Measurements from ENCODE around the gene SF3B1.
"Not testable (repeated sequence)": the region's sequence is repeated elsewhere in the genome, so short reads cannot be mapped to it uniquely, and the experiment has no call there.

SF3B1 gene

GRCh38 chr2:197379308-197379917 is 55.4 kb downstream of the SF3B1 start:
- not testable (repeated sequence) for DNase-seq

GRCh38 chr2:197378494-197379307 is 56.1 kb downstream of the SF3B1 start:
- peak; percentile 75 for DNase-seq

- no peak for DNase-seq
These were observed 56.7 kb downstream of the SF3B1 start for GRCh38 chr2:197378086-197378485.

GRCh38 chr2:197377670-197378069 is 57.2 kb downstream of the SF3B1 start:
- DNase-seq, result no peak

GRCh38 chr2:197372592-197372991 is 62.2 kb downstream of the SF3B1 start:
- no peak for DNase-seq

GRCh38 chr2:197370664-197371063 is 64.2 kb downstream of the SF3B1 start:
- not testable (repeated sequence) for DNase-seq

GRCh38 chr2:197369933-197370320 is 64.9 kb downstream of the SF3B1 start:
- peak; percentile 30 for DNase-seq

GRCh38 chr2:197369228-197369932 is 65.4 kb downstream of the SF3B1 start:
- no peak for DNase-seq

GRCh38 chr2:197368412-197368811 is 66.4 kb downstream of the SF3B1 start:
- no peak for DNase-seq

GRCh38 chr2:197363998-197364397 is 70.8 kb downstream of the SF3B1 start:
- DNase-seq, result no peak

- no peak for DNase-seq
These were observed 74.1 kb downstream of the SF3B1 start for GRCh38 chr2:197360744-197361156.

- DNase-seq, result peak; percentile 13
These were observed 75.0 kb downstream of the SF3B1 start for GRCh38 chr2:197359859-197360258.

- DNase-seq, result peak; percentile 45
These were observed 75.9 kb downstream of the SF3B1 start for GRCh38 chr2:197358931-197359330.

GRCh38 chr2:197357986-197358385 is 76.8 kb downstream of the SF3B1 start:
- no peak for DNase-seq

GRCh38 chr2:197356136-197356535 is 78.7 kb downstream of the SF3B1 start:
- no peak for DNase-seq

- no peak for DNase-seq
These were observed 80.7 kb downstream of the SF3B1 start for GRCh38 chr2:197354169-197354558.

GRCh38 chr2:197353393-197354168 is 81.2 kb downstream of the SF3B1 start:
- no peak for DNase-seq

GRCh38 chr2:197349699-197350098 is 85.1 kb downstream of the SF3B1 start:
- no peak for DNase-seq

GRCh38 chr2:197348721-197349360 is 86.0 kb downstream of the SF3B1 start:
- no peak for DNase-seq

GRCh38 chr2:197345846-197346370 is 88.9 kb downstream of the SF3B1 start:
- no peak for DNase-seq

GRCh38 chr2:197343968-197344367 is 90.9 kb downstream of the SF3B1 start:
- not testable (repeated sequence) for DNase-seq

GRCh38 chr2:197340591-197340990 is 94.2 kb downstream of the SF3B1 start:
- no peak for DNase-seq
